GM18517 (cell line): ENCODE results near the gene PITPNM3.

Source experiments
- ATAC-seq: cut with Tn5 transposase; IDR thresholded peaks from one replicate; pipeline ENCODE4 v1.9.1; 2021; ENCODE audit warnings: mild to moderate bottlenecking, moderate library complexity; ENCODE audit not compliant: unreplicated experiment

The PITPNM3 gene

DNA sequence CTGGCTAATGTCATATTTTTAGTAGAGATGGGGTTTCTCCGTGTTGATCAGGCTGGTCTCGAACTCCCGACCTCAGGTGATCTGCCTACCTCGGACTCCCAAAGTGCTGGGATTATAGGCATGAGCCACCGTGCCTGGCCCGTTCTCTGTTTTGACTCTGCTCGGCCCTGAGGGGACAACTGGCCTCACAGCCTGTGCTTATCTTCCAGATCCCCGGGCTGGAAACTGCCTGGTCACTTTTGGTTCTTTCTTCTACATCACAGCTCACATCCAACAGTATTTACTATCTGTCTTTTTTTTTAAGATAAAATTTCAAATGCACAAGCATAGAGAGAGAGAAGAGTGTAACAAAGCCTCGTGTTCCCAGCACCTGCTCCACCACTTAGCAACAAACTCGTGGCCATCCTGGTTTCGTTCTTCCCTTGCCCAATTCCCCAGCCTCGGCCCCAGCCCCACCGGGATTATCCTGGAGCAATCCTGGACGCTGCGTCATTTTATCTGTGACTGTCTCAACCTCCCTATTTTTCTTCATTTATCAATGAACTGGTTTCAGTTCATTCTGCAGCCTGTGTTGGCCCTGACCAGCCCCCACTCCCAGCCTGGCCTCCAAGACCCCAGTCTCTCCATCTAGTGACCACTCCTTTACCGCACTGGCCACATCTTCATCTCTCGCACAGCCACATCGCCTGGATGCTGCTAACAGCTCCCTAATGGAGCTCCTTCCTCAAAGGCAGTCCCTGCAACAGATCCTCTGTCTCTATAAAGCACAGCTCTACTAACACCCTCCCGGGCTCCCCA, 91.0 kb downstream of the PITPNM3 start:
- ATAC-seq = no peak

DNA sequence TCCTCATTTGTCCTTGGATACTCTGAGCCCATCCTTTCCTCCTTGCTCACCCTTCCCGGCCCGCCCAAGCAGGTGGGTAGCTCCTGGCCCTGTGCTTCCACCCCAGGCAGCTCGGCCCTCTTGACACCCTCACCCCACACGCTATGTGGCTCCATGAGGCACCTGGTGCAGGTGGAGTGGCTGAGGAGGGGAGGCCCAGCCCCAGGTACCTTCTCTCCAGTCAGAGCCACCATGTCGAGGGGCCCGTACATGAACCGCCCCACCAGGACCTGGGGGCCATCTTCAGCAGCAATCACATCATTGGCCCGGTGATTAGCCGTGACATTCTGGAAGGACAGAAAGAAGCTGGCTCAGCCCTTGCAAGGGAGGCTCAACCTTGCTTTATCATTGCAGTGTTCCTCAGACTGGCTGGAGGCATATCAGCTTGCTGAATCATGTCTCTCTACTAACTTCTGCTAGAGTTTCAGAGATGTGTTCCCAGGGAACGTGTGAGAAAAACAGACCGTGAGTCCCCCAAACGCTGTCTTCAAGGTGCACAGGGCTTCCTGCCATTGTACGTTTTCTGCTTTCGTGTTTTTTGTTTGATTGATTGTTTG, 91.8 kb downstream of the PITPNM3 start:
- no peak for ATAC-seq

DNA sequence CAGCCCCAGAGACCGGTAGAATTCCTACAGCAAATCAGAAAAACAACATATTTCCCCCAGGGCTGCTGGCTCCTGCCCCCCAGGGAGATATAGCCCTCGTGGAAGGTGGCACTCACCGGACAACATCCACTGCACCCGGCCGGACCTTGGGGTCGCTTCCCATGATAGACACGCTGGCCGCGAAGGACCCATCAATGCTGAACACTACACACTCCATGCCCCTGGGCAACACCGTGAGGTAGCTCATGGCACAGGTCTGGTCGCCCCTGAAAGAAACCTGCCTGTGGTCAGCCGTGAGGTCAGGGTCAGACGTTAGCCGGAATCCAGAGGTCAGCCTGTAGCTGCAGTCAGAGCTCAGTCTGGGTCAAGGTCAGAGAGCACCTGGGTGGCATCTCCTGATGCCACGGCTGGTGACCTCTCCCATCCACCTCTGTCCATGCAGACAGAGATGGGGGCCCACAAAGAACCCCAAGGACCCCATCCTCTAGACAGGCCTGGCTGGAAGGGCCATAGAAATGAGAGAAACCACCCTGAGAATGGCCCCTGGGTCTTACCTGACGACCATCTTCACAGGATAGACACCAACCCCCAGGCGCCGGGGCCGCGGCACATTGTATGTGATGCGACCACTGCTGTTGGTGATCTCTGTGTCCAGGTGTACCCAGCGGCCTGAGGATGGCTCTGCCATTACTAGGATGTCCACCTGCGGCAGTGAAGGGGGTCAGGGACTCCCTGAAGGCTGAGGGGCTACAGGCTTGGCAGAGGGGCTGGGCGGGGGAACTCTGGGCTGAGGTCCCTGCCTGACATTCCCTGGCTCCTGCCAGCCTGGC, 92.5 kb downstream of the PITPNM3 start:
- ATAC-seq = no peak

DNA sequence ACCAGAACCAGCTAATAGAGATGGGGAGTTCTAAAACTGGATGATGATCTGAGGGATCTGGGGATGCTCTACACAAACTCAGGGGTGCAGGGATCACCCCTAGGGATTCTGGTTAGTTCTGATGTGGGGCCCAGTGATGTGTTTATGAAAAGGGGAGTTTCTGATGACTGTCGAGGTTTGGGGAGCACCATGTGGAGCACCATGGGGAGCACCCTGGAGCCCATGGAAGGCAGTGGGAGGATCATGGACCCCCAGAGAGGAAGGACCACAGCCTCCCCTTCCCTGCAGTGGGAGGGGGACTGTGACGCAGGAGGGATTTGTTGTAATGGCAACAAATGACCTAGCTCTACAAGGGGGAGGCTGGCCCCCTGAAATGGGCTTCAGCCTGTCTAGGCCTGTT, 93.7 kb downstream of the PITPNM3 start:
- no peak for ATAC-seq

DNA sequence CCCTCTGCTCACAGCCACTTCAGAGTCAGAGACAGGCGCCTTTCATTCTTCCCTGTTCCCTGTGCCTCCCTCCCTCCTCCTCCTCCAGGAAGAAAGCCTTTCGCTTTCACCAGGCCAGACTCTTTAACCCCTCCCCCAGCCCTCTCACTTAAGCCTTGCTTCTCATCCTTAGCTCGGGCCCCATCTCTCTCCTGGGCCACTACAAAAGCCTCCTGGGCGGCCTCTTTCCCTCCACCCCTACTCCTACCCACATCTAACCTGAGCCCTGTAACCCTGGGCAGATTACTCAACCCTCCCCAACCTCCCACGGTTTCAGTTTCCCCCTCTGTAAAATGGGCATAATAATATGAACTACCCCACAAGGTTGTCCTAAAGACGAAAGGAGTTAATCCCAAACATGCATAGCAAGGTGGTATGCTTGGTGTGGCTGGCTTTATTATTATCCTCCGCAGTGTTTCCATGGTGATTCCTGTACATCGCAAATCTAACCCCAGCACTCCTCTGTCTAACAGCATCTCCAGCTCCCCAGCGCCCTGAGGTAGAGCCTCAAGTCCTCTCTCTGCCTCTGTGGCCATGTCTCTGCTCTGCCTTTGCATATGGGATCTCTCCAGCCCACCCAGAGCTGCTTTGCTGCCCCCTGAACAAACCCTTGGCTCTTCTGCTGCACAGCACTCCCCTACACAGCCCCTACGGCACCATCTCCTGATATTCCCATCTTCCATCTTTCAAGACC, 94.4 kb downstream of the PITPNM3 start:
- no peak for ATAC-seq

DNA sequence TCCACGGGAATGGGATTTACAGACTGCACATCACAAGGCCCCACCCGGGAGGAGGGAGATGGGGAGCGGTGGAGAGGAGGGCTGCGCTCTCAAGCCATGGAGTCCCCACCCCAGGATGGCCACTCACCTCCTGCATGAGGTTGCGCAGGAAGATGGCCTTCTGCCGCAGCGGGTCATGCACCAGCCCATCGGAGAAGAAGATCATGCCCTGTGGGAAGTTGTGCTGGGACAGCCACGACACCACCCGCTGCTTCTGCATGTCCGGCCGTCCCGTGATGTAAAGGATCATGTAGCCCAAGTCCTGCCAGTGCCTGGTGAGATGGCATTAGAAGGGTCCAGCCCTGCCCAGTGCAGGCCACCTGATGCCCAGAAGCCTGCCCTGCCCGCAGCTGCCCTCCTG, 95.1 kb downstream of the PITPNM3 start:
- no peak for ATAC-seq

DNA sequence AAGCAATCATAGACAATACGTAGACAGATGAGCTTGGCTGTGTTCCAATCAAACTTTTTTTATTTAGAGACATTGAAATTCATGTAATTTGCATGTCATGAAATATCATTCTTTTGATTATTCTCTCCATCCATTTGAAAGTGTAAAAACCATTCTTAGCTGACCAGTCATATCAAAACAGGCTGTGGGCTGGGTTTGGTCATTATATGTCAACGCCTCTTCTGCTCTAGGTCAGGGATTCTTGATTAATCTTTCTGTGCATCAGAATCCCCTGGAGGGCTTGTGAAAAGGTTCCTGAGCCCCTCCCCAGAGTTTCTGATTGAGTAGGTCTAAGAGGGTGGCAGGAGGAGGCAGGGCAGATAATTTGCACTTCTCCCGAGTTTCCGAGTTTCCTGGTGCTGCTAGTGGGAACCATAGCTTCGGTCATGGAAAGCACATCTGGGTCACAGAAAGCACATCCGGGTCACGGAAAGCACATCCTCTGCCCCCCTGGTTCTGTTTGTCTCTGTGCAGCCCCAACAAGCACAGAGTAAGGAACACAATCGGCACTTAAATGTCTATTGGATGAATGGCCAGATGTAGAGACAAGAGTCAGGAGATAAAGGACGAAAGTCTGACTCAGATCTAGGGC, 95.7 kb downstream of the PITPNM3 start:
- no peak for ATAC-seq

DNA sequence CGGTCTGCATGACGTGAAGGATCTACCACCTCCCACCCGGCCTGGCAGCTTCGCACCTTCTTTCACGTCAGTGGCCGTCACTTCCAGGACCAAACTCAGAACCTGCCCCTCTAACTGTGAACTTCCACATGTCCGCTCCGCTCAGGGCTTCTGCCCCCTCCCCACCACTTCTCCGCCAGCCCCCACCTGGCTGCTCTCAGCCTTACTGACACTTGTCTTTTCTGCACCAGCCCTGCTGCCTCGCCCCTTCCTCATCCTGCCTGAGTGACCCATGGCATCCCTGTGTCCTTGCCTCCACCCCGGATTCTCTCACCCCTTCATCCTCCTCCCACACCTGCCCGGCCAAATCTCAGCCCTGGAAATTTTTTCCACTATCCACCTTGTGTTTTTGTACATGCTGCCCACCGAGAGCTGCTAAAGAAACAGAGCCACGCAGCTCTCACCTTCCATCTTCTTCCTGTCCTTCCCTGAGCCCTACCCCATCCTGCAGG, 97.8 kb downstream of the PITPNM3 start:
- no peak for ATAC-seq

DNA sequence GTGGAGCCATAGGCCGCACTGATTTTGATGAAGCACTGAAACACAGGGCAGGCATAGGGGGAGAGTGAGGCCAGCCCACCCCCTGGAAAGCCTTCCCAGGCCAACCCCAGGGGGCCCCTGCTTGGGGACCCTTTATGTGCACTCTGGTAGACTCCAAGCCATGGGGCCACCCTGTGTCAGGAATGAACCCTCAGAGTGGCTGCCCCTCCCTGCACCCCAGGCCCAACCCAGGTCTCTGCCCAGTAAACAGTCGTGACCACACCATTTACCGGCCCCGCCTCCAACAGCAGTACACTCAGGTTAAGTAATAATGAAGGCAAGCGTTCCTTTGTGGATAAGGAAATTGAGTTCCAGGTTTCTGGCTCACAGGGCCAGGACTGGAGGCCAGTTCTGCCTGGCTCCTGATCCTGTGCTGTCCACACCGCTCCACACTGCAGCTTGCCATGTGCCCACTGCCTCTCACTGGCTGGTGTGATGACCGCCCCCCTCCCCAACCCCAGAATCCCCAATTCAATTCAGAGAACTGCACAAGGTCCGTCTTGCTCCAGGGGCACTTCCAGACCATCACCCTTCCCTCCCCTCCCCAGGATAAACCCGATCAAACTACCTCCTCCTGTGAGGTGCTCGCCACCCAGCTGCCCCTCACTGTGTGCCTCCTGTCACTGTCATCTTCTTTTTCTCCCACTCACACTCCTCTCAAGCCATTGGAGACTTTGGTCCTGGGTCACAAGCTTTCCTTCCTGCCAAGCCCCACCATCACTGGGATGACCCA, 98.5 kb downstream of the PITPNM3 start:
- ATAC-seq = no peak

DNA sequence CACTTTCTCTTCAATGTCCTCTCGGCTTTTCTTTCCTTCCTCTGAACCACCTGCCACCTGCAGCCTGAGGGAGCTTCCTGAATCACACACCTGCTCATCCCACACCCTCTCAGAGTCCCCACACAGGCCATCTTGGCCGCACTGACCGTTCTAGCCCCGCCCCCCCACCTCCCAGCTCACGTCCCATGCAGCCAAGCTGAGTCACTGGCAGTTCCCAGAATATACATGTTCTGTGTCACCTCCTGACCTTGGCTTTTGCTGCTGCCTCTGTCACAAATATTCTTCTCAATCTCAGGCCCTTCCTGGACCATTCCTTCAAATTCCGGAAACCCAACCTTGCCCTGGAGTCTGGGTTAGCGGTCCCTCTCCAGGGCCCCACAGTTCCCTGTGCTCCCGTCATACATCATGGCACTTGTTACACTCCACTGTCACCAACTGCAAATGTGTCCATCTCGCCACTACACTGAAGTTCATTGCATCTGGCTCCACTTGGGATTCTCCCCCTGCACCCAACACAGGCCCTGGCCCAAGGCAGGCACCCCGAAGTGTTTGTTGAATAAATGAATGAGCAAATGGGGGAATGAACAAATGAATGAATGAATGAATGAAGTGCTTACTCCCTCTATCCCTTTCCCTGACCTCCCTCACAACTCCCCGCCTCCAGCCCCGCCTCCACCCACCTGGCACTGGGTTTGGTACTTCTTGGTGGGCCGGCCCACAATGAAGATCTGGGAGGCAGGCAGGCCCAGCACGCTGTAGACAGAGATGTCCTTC, 99.3 kb downstream of the PITPNM3 start:
- ATAC-seq = no peak

DNA sequence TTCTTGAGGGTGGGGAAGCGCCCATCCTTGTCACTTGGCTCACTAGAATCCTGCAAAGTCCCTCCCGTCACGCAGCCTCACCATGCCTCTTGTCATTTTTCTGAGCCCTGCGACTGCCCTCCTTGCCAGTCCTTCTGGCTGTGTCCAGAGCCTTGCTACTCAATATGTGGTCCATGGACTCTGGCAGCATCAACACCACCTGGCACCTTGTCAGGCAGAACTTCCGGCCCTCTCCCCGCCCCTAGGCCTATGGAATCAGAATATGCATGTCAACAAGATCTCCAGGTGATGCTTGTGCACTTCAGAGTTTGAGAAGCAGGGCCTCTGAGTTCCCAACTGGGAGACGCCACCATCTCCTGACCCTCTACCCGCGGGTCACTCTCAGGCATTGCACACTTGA, 100.0 kb downstream of the PITPNM3 start:
- ATAC-seq = no peak

DNA sequence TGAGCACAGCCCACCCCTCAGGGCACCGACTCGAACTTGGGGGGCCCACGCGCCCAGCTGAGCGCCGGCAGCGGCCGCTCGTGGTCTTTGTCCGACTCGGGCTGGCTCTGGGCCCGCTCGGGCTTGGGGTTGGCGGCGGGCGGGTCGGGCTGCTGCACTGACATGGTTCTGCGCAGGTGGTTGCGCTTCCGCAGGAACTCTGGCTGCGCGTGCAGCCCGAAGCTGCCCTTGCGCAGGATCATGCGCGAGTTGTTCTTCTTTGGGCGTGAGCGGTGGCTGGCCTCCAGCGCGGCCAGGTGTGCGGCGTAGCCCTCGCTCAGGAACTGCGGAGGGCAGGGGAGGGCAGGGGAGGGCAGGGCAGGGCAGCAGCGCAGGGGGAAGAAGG, 101.0 kb downstream of the PITPNM3 start:
- ATAC-seq = no peak

DNA sequence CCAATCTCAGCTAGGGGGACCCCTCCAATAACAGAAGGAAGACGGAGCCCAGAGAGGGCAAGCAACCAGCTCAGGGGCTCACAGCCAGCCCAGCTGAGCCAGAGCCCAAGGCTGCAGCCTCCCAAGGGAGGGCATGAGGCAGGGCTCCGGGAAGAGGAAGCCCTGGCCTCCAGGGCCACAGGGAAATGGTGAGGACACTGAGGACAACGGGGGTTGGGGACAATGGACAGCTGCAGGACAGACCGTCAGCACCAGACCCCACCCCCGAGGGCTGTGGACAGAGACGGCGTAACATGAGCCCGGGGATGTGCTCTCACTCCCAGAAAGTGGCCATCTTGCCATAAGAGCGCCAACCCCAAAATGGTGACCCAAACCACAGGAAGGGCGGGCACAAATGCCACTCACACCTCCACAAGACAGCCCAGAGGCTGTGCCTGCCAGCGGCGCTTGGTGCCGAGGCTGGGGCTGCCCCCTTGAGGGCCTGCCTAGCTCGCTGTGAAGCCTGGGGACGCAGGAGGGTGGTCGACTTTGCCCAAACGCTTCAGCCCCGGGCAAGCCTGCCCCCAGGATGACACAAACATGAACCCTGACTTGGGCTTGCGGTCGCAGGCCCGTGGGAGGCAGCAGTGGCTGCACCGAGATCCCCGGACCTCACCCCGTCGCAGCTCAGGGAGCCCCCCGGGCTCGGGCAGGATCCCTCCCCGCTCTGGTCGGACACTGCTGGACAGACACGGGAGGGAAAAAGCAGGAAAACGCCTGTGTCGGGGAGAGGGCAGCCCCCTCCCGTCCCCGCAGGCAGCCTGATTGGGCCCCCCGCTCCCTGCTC, 101.6 kb downstream of the PITPNM3 start:
- ATAC-seq = no peak

DNA sequence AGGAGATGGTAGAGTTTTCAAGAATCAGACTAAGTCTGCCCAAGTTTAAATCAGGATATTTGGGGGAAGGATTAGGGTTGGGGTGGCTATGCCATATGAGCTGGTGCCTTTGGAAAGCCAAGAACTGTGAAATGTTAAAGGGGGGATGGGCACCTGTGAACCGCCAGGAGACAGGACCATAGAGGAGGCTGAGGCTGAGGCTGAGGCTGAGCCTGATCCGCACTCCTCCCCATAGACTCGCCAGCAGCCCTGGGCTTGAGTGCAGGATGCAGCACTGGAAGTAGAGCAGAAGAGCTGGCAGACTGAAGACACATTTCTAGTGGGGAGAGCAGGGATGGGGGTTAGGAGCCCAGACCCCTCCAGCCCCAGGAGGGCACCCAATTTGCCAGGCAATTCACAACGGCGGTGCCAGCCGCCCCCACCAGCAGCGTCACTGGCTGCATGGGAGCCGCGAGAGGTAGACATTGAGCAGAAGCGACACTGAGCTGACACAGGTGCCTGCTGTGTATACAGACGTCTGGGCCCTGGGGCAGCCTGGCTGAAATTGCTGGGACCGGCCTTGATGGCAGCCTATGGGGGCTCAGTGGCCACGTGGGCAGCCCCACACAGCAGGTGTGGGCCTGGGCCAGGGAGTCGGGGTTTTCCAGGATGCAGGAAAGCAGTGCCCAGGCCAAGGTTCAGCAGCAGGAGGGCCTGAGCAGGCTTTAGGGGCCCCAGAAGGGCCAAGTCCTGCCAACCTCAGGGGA, 102.9 kb downstream of the PITPNM3 start:
- no peak for ATAC-seq

DNA sequence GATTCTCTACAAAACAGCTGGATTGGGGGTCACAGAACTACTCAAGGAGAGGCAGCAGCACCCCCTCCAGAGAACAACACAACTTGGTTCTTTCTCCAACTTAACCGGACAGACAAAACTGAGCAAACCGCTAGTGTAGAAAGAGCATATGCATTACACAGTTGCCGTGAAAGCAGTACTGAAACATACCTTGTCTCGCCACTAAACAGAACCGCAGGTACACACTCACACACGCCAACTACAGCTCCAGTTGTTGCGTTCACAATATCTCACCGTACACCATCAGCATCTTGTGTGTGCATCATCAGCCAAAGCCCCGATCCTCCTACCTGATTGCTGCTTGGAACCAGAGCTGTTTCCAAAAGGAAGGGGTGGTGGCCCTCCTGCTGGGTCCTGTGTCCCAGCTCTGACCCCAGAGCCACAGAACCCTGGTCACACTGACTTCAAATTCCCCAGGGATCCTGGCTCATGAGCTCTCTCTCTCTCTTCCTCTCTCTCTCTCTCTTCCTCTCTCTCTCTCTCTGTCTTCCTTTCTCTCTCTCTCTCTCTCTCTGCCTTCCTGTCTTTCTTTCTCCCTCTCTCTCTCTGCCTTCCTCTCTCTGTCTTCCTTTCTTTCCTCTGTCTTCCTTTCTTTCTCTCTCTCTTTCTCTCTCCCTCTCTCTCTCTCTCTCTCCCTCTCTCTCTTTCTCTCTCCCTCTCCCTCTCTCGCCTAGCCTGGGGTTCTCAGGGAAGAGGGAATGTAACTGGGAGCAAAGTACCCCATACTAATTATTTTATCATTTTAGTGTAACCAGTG, 103.7 kb downstream of the PITPNM3 start:
- ATAC-seq = no peak

DNA sequence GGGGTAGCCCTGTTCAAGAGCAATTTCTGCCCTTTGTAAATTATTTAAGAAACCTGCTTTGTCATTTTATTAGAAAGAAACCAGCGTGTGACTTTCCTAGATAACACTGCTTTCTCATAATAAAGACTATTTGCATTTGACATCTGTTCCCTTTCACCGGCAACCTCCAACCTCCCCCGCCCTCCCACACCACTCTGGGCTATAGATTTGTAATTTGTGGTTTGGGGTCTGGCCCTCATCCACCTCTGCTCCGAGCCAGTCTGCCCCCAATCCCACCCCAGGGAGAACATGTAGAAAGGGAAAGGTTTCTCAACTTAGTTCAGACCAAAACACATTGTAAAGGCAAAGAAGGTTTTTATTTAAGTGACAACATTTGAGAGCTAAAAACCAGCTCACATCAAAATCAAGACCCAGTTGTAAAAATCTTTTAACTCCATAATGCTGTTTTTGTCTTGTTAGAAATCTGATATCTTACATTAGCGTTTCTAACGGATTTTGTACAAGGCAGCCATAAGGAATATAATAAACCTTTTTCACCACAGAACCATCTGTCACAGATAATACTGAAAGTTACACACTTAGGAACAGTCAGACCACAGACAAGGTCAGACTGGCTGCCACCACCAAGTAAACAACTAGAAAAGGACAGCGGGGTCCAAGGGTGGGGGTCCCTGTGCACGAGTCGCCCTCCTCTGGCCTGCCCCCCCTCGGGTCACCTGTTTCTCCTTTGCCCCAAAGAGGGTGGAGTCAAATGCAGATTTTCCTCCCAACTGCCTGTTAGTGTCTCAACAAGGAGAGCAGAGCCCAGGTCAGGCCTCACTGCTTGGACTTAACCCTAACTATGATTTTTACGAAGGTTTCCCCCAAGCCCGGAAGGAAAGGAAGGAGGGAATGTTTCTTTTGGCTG, 105.2 kb downstream of the PITPNM3 start:
- ATAC-seq = no peak
